B cell (primary cell): ENCODE results near the gene FHIT.

Experiments
- CTCF ChIP-seq: fragments of 200-600 bp; IDR thresholded peaks from one replicate; pipeline ENCODE4 v1.8.0; 2022; ENCODE audit warnings: antibody characterized with exemption, mild to moderate bottlenecking
- EZH2 ChIP-seq: IDR thresholded peaks from 2 replicates; pipeline ENCODE4 v1.6.1; 2012; ENCODE audit warnings: borderline replicate concordance, low read depth, mild to moderate bottlenecking, moderate library complexity, low read length; ENCODE audit not compliant: insufficient read depth, poor library complexity, severe bottlenecking

- TF ChIP-seq CTCF (no peak), EZH2 (no peak)
Measured at GRCh38 chr3:60154011-60154410, 1097.2 kb downstream of the FHIT start.
